ENCODE data around the gene OGDH.

Gene OGDH

DNA sequence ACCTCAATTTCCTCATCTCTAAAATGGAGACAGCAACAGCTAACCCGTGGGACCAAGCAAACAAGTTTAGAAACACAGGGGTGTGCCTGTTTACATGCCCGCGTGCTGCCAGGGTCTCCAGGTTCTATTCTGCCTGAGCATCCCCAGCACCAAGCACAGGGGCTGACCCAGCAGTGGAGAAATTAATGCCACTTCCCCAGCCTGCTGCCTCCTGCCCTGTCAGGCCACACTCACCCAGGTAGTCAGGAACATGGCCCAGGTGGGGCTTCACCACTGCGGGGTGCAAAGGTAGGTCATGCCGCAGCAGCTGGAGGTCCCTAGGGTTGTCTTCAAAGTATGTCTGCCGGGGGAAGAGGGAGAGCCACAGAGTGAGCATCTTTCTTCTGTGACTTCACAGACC is 38.5 kb upstream of the OGDH start:
- TF ChIP-seq, protein P1, sequence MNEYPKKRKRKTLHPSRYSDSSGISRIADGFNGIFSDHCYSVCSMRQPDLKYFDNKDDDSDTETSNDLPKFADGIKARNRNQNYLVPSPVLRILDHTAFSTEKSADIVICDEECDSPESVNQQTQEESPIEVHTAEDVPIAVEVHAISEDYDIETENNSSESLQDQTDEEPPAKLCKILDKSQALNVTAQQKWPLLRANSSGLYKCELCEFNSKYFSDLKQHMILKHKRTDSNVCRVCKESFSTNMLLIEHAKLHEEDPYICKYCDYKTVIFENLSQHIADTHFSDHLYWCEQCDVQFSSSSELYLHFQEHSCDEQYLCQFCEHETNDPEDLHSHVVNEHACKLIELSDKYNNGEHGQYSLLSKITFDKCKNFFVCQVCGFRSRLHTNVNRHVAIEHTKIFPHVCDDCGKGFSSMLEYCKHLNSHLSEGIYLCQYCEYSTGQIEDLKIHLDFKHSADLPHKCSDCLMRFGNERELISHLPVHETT (tag by site-specific recombination; IDR thresholded peaks at IDR 0.05): no peak
- TF ChIP-seq, protein P2, sequence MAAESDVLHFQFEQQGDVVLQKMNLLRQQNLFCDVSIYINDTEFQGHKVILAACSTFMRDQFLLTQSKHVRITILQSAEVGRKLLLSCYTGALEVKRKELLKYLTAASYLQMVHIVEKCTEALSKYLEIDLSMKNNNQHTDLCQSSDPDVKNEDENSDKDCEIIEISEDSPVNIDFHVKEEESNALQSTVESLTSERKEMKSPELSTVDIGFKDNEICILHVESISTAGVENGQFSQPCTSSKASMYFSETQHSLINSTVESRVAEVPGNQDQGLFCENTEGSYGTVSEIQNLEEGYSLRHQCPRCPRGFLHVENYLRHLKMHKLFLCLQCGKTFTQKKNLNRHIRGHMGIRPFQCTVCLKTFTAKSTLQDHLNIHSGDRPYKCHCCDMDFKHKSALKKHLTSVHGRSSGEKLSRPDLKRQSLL (tag by site-specific recombination; IDR thresholded peaks at IDR 0.05): no peak
- no peak for TF ChIP-seq ZIC2 (tag by site-specific recombination; IDR thresholded peaks at IDR 0.05)
- TF ChIP-seq ZNF791 (tag by site-specific recombination; IDR thresholded peaks at IDR 0.05): no peak
- TF ChIP-seq SCRT1 (tag by site-specific recombination; IDR thresholded peaks at IDR 0.05; ENCODE audit: borderline replicate concordance): no peak
- no peak for TF ChIP-seq ZNF302 (tag by site-specific recombination; IDR thresholded peaks at IDR 0.05; ENCODE audit: low read depth)
- no peak for TF ChIP-seq ZNF600 (tag by site-specific recombination; IDR thresholded peaks at IDR 0.05)
- Histone ChIP-seq H3K9me3 (ENCODE audit: control insufficient read depth, insufficient read depth, low read depth, low read length) (no peaks in the 10 kb centered on the region), H3K4me1 (ENCODE audit: control insufficient read depth, insufficient read depth, low read length) (no peaks in the 10 kb centered on the region; the same call in 1 of the 2 replicates), H3K4me3 (ENCODE audit: low read depth, low read length) (no peak overlapping the region), H3K36me3 (ENCODE audit: control insufficient read depth in 2 of 2, insufficient read depth in 1 of 2, low read length in 2 of 2) (peaks cover 22 to 93% of the 10 kb centered on the region in 2 experiments), H3K27ac (ENCODE audit: extremely low read depth, low read depth, low read length) (no peak overlapping the region)
- ChIA-PET POLR2A (interaction anchor here (1.5 kb wide), 1 partner anchor 14 kb away, joined by 3 read pairs; the partner anchor contains the start of gene TMED4), CTCF (interaction anchor here (0.6 to 1.5 kb wide), 2 partner anchors 31 to 414 kb away, joined by 3 read pairs; no protein-coding TSS in a partner anchor)

DNA sequence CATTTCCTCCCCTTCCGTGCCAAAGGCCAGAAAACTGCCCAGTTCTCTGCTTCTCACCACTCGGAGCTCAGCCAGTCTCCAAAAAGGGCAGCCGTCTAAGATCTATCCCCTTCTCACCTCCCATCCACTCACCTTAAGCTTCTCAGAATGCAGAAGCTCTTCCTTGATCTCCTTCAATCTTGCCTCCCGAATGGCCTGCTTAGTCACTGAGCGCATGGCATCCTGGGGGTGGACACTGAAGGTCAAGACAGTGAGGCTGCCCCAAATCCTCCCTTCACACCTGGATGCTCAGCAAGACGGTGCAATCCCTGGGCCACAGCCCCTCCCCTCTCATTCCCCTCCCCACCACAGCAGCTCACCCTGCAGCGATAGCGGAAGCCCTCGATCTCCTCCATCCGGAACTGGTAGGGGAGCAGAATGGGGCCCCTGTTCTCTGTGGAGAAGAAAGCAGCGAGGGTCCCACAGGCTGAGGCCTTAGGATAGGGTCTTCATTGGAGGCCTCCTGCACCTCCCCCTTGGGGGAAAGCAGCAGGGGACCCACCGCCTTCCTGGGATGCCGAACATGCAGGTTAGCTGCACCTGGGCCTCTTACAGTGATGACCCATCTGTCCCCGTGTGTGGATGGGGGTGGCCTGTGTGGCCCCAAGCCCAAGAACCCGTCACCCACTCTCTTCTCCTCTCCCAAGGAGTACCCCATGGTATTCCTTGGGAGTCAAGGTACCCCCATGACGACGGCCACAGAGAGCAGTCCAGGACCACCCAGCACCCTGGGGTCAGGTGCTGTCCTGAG is 37.5 kb upstream of the OGDH start:
- ChIA-PET POLR2A (interaction anchor here (1.5 kb wide), 1 partner anchor 13 kb away, joined by 3 read pairs; the partner anchor contains the start of gene TMED4), CTCF (interaction anchor here (0.5 to 1.5 kb wide), 2 partner anchors 32 to 221 kb away, joined by 3 to 4 read pairs; no protein-coding TSS in a partner anchor)
- H3K4me3 ChIP-seq (ENCODE audit: low read depth, low read length): no peak overlapping the region
- no peaks in the 10 kb centered on the region for H3K4me1 ChIP-seq (ENCODE audit: control insufficient read depth, insufficient read depth, low read length)
- no peak overlapping the region for H3K27ac ChIP-seq (ENCODE audit: extremely low read depth, low read depth, low read length)
- TF ChIP-seq, protein P1 (tag by site-specific recombination; IDR thresholded peaks at IDR 0.05): no peak
- no peak for TF ChIP-seq GLI4 (tag by site-specific recombination; IDR thresholded peaks at IDR 0.05)
- TF ChIP-seq WT1 (tag by site-specific recombination; IDR thresholded peaks at IDR 0.05): no peak
- TF ChIP-seq ZNF585B (tag by site-specific recombination; IDR thresholded peaks at IDR 0.05): no peak
- TF ChIP-seq ZNF221 (tag by site-specific recombination; IDR thresholded peaks at IDR 0.05; ENCODE audit: borderline replicate concordance): no peak
- no peak for TF ChIP-seq GLI2 (tag by site-specific recombination; IDR thresholded peaks at IDR 0.05; ENCODE audit: borderline replicate concordance, low read depth)
- TF ChIP-seq ZSCAN30 (tag by site-specific recombination; IDR thresholded peaks at IDR 0.05): no peak
- TF ChIP-seq, protein P3, sequence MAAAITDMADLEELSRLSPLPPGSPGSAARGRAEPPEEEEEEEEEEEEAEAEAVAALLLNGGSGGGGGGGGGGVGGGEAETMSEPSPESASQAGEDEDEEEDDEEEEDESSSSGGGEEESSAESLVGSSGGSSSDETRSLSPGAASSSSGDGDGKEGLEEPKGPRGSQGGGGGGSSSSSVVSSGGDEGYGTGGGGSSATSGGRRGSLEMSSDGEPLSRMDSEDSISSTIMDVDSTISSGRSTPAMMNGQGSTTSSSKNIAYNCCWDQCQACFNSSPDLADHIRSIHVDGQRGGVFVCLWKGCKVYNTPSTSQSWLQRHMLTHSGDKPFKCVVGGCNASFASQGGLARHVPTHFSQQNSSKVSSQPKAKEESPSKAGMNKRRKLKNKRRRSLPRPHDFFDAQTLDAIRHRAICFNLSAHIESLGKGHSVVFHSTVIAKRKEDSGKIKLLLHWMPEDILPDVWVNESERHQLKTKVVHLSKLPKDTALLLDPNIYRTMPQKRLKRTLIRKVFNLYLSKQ (tag by site-specific recombination; IDR thresholded peaks at IDR 0.05; ENCODE audit: borderline replicate concordance): no peak
- TF ChIP-seq ZNF416 (tag by site-specific recombination; IDR thresholded peaks at IDR 0.05): no peak
- TF ChIP-seq, protein P4, sequence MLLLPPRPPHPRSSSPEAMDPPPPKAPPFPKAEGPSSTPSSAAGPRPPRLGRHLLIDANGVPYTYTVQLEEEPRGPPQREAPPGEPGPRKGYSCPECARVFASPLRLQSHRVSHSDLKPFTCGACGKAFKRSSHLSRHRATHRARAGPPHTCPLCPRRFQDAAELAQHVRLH (tag by site-specific recombination; IDR thresholded peaks at IDR 0.05): no peak
- no peak for TF ChIP-seq ZNF350 (tag by site-specific recombination; IDR thresholded peaks at IDR 0.05)
- peaks cover 22 to 92% of the 10 kb centered on the region in 2 experiments for H3K36me3 ChIP-seq (ENCODE audit: control insufficient read depth in 2 of 2, insufficient read depth in 1 of 2, low read length in 2 of 2)
- H3K9me3 ChIP-seq (ENCODE audit: control insufficient read depth, insufficient read depth, low read depth, low read length): no peaks in the 10 kb centered on the region
